Measurements from ENCODE around the gene MAN1A1. TPM values are rescaled to one million over a fixed set of nuclear protein-coding genes. Genes with fewer than 3 reads are reported as not detected.

Gene MAN1A1
- total and polyA plus RNA-seq, 2 experiments from 2014 or later: 2.0 to 8.7 TPM

GRCh38 chr6:119324718-119325117 is 24.8 kb downstream of the MAN1A1 start:
- H3K4me1 Mint-ChIP-seq: peaks cover 2% of the 10 kb centered on the region; the same call in 1 of the 3 replicates

More at GRCh38 chr6:119324718-119325117, 24.8 kb downstream of the MAN1A1 start:
- Histone ChIP-seq H2AFZ (no peak overlapping the region), H3K27me3 (ENCODE audit: insufficient read depth) (no peaks in the 10 kb centered on the region), H3K4me2 (no peak overlapping the region), H3K4me1 (ENCODE audit: insufficient read depth) (no peaks in the 10 kb centered on the region), H3K9me2 (ENCODE audit: insufficient read depth) (no peaks in the 10 kb centered on the region), H3K4me3 (no peak overlapping the region), H3F3A (replicated peaks; ENCODE audit: low read depth) (no peaks in the 10 kb centered on the region), H4K20me1 (replicated peaks; ENCODE audit: insufficient read depth) (no peaks in the 10 kb centered on the region), H3K36me3 (ENCODE audit: insufficient read depth) (no peaks in the 10 kb centered on the region), H3K27ac (ENCODE audit: low read depth) (no peak overlapping the region), H3K79me2 (replicated peaks; ENCODE audit: insufficient read depth) (no peaks in the 10 kb centered on the region)
- TF ChIP-seq EZH2 (IDR thresholded peaks at IDR 0.05; ENCODE audit: low read depth, unreplicated experiment): no peak
- TF ChIP-seq NANOG (IDR thresholded peaks at IDR 0.05; ENCODE audit: borderline replicate concordance): no peak
- no peak for TF ChIP-seq ZNF114 (CRISPR knock-in tag; IDR thresholded peaks at IDR 0.05)
- no peak for TF ChIP-seq CTCF (conservative IDR thresholded peaks at IDR 0.05; ENCODE audit: low read depth in 2 of 2)
- TF ChIP-seq ZNF462 (CRISPR knock-in tag; IDR thresholded peaks at IDR 0.05): no peak
- TF ChIP-seq REST (IDR thresholded peaks at IDR 0.05; ENCODE audit: unreplicated experiment): no peak
- no peak for TF ChIP-seq CREB1 (CRISPR knock-in tag; IDR thresholded peaks at IDR 0.05; ENCODE audit: low read depth)
- no peak for TF ChIP-seq JUNB (IDR thresholded peaks at IDR 0.05; ENCODE audit: unreplicated experiment)
- no peak for TF ChIP-seq ZNF331 (CRISPR knock-in tag; IDR thresholded peaks at IDR 0.05; ENCODE audit: low read depth)
- TF ChIP-seq ETS1 (IDR thresholded peaks at IDR 0.05): no peak
- TF ChIP-seq POLR2AphosphoS5 (IDR thresholded peaks at IDR 0.05; ENCODE audit: low read depth): no peak
- TF ChIP-seq EZH2phosphoT487 (IDR thresholded peaks at IDR 0.05; ENCODE audit: unreplicated experiment): no peak
- TF ChIP-seq STAT1 (IDR thresholded peaks at IDR 0.05; ENCODE audit: unreplicated experiment): no peak
- H3K27ac Mint-ChIP-seq: no peak overlapping the region
- ATAC-seq (no peak), DNase-seq (ENCODE audit: low spot score) (no peak)
- no peaks in the 10 kb centered on the region for H3K27me3 Mint-ChIP-seq (ENCODE audit: insufficient read depth, low read depth, poor library complexity)
- H3K36me3 Mint-ChIP-seq (ENCODE audit: low read depth): no peaks in the 10 kb centered on the region
- no peaks in the 10 kb centered on the region for H3K9me3 Mint-ChIP-seq
- no peak overlapping the region for H3K4me3 Mint-ChIP-seq
